ENCODE results near the gene NLRP6.

DNA sequence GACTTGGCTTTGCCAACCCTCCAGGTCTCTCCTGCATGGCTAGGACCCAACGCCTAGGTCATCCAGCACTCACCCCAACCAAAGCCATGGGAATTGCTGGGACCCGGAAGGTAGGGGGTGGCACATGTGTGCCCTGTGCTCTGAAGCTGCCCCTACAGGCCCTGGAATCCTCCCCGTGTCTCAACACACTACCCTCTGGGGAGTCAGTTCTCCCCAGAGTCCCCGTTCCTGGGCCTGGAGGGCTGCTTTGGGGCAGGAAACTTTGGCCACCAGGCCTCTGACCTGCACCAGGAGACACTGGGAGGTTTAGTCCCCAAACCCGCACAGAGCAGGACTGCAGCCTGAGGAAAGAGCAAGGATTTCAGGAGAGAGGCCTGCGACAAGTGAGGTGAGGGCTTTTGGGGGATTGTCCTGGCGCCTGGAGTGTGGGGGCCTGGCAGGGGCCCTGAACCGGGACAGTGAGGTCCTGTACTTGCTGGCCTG, 35.1 kb downstream of the NLRP6 start:
- TF ChIP-seq FOSL2 (IDR thresholded peaks at IDR 0.05) = no peak
- TF ChIP-seq FOSL2 (CRISPR knock-in tag; IDR thresholded peaks at IDR 0.05) = no peak
- no peak for TF ChIP-seq CTCF (IDR thresholded peaks at IDR 0.05)
- no peak for TF ChIP-seq ELK1 (IDR thresholded peaks at IDR 0.05; ENCODE audit: low read depth, low read length)
- TF ChIP-seq MYC (IDR thresholded peaks at IDR 0.05; ENCODE audit: borderline replicate concordance, low read length) = no peak
- TF ChIP-seq POLR2A (IDR thresholded peaks at IDR 0.05; ENCODE audit: low read length) = no peak
- no peak for TF ChIP-seq RCOR1 (IDR thresholded peaks at IDR 0.05; ENCODE audit: low read depth, low read length)
- no peak for TF ChIP-seq POLR2AphosphoS2 (conservative IDR thresholded peaks at IDR 0.05; ENCODE audit: low read length)
- TF ChIP-seq ESRRA (IDR thresholded peaks at IDR 0.05; ENCODE audit: borderline replicate concordance, low read length) = no peak
- TF ChIP-seq NFE2L2 (conservative IDR thresholded peaks at IDR 0.05; ENCODE audit: low read length) = no peak
- no peak for TF ChIP-seq GATA3 (IDR thresholded peaks at IDR 0.05; ENCODE audit: borderline replicate concordance)
- TF ChIP-seq ZNF302 (CRISPR knock-in tag; IDR thresholded peaks at IDR 0.05) = no peak
- TF ChIP-seq TFCP2L1 (CRISPR knock-in tag; IDR thresholded peaks at IDR 0.05) = no peak
- no peak for TF ChIP-seq FOSB (CRISPR knock-in tag; IDR thresholded peaks at IDR 0.05)

All from A549 (cell line).